HepG2 (cell line): ENCODE results near the gene MAPK7. TPM values are rescaled to one million over a fixed set of nuclear protein-coding genes. Genes with fewer than 3 reads are reported as not detected.
A peak's percentile ranks its signal among the peaks of the same experiment; 100 is the strongest.

Experiments used
- BCL3 ChIP-seq: sonication (generic); formaldehyde crosslinking; IDR thresholded peaks from 2 replicates; pipeline ENCODE4 v1.5.1; 2020; ENCODE audit warnings: mild to moderate bottlenecking, missing genetic modification reagents, moderate library complexity
- ELF3 ChIP-seq: IDR thresholded peaks from 2 replicates; pipeline ENCODE4 v1.6.1; 2016; ENCODE audit warnings: missing genetic modification reagents, missing compliant biosample characterization
- HNF1A ChIP-seq, 2 experiments: sonication (generic) in 1 of 2; formaldehyde crosslinking in 1 of 2; IDR thresholded peaks; 2 replicates each; pipeline versions ENCODE4 v1.4.0 to v1.6.1; 2016 to 2020; ENCODE audit warnings: borderline replicate concordance in 1 of 2, low read depth in 1 of 2, mild to moderate bottlenecking in 1 of 2, missing genetic modification reagents in 1 of 2
- NBN ChIP-seq: fragments of 450-650 bp; conservative IDR thresholded peaks from 2 replicates; pipeline ENCODE4 v1.6.1; 2017
- REPIN1 ChIP-seq: sonication (generic); formaldehyde crosslinking; IDR thresholded peaks from 2 replicates; pipeline ENCODE4 v1.8.0; 2022; ENCODE audit warnings: missing genetic modification reagents, low read depth, mild to moderate bottlenecking, borderline replicate concordance
- ZBTB21 ChIP-seq: sonication (generic); formaldehyde crosslinking; IDR thresholded peaks from 2 replicates; pipeline ENCODE4 v1.4.0; 2020; ENCODE audit warnings: missing genetic modification reagents
- ZBTB40 ChIP-seq, 2 experiments: fragments of 450-650 bp in 1 of 2; sonication (generic) in 1 of 2; formaldehyde crosslinking in 1 of 2; IDR thresholded peaks; 2 replicates each; pipeline versions ENCODE4 v1.6.1 to v1.8.0; 2016 to 2022; ENCODE audit warnings: antibody characterized with exemption in 1 of 2, mild to moderate bottlenecking in 1 of 2, missing genetic modification reagents in 1 of 2
- ZNF138 ChIP-seq: sonication (generic); formaldehyde crosslinking; IDR thresholded peaks from 2 replicates; pipeline ENCODE4 v1.5.0; 2020; ENCODE audit warnings: mild to moderate bottlenecking, low read depth, missing genetic modification reagents
- ZNF570 ChIP-seq: sonication (generic); formaldehyde crosslinking; IDR thresholded peaks from 2 replicates; pipeline ENCODE4 v1.4.0; 2020; ENCODE audit warnings: mild to moderate bottlenecking, missing genetic modification reagents, borderline replicate concordance
- ZNF577 ChIP-seq: sonication (generic); formaldehyde crosslinking; IDR thresholded peaks from 2 replicates; pipeline ENCODE4 v1.4.0; 2020; ENCODE audit warnings: mild to moderate bottlenecking, low read depth, missing genetic modification reagents, borderline replicate concordance
- ZXDC ChIP-seq: sonication (generic); formaldehyde crosslinking; IDR thresholded peaks from 2 replicates; pipeline ENCODE4 v1.5.0; 2020; ENCODE audit warnings: mild to moderate bottlenecking, missing genetic modification reagents
- polyA plus RNA-seq, 8 experiments: library from polyadenylated mRNA; depleted of rRNA in 3 of 8; stranded (reverse) in 7 of 8; unstranded in 1 of 8; fragments of >200 nt; fragmentation: Illumina TruSeq in 4 of 8; extraction: Trizol in 4 of 8; gene quantifications; 2 replicates each; pipeline versions ENCODE4 v1.2.1 to v1.2.3, GENCODE V29; 2011 to 2016; ENCODE audit warnings: low read depth in 4 of 8, missing spikeins in 1 of 8, mixed read lengths in 1 of 8; ENCODE audit not compliant: insufficient read depth in 1 of 8
- total RNA-seq, 5 experiments: library from RNA; depleted of rRNA; stranded (reverse); fragments of >200 nt; fragmentation: Illumina TruSeq; extraction: Trizol; gene quantifications; 2 replicates each; pipeline ENCODE4 v1.2.3, GENCODE V29; 2016; ENCODE audit warnings: low read depth in 1 of 5

MAPK7 gene
- total and polyA plus RNA-seq, 2 of the 13 experiments (the other 11 are each of a cell fraction or from before 2014, with no cell fraction given), result 2.9 to 5.9 TPM

GRCh38 chr17:19397556-19398041, 19.3 kb downstream of the MAPK7 start (continued):
- TF ChIP-seq ZBTB40 (IDR thresholded peaks at IDR 0.05) (no peak), ZBTB40 (CRISPR knock-in tag; IDR thresholded peaks at IDR 0.05) (no peak), ZNF570 (no peak), NBN (no peak), BCL3 (CRISPR knock-in tag) (0 out of 2 replicates have a peak, but pooled peaks have one; percentile 23), ZNF138 (no peak), ZNF577 (CRISPR knock-in tag) (no peak), REPIN1 (no peak), ZXDC (CRISPR knock-in tag) (no peak), ZBTB21 (CRISPR knock-in tag) (no peak), HNF1A (IDR thresholded peaks at IDR 0.05; ENCODE audit: low read depth) (no peak), HNF1A (CRISPR knock-in tag; IDR thresholded peaks at IDR 0.05; ENCODE audit: borderline replicate concordance) (no peak), ELF3 (no peak)
